ENCODE results near the gene SYP.

DNA sequence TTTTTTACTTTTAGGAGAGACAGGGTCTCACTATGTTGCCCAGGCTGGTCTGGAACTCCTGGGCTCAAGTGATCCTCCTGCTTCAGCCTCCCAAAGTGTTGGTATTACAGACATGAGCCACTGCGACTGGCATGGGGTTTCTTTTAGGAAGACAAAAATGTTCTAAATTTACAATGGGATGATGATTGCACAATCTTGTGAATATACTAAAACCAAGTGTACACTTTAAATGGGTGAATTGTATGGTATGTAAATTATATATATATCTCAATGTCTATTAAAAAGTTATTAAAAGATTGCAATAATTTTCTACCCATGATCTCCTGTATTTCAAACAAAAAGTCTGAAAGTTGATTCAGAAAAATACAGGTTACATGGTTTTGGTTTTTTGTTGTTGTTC lies 46.5 kb downstream of the SYP start:
- TF ChIP-seq POLR2A (IDR thresholded peaks at IDR 0.05) = no peak
- TF ChIP-seq, protein P1, sequence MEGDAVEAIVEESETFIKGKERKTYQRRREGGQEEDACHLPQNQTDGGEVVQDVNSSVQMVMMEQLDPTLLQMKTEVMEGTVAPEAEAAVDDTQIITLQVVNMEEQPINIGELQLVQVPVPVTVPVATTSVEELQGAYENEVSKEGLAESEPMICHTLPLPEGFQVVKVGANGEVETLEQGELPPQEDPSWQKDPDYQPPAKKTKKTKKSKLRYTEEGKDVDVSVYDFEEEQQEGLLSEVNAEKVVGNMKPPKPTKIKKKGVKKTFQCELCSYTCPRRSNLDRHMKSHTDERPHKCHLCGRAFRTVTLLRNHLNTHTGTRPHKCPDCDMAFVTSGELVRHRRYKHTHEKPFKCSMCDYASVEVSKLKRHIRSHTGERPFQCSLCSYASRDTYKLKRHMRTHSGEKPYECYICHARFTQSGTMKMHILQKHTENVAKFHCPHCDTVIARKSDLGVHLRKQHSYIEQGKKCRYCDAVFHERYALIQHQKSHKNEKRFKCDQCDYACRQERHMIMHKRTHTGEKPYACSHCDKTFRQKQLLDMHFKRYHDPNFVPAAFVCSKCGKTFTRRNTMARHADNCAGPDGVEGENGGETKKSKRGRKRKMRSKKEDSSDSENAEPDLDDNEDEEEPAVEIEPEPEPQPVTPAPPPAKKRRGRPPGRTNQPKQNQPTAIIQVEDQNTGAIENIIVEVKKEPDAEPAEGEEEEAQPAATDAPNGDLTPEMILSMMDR (IDR thresholded peaks at IDR 0.05) = no peak

Data from ovary (tissue), 3 donors.